CD4-positive, alpha-beta T cell (primary cell): ENCODE measurements around the gene SP2. TPM values are rescaled to one million over a fixed set of nuclear protein-coding genes. Genes with fewer than 3 reads are reported as not detected.
"Not testable (repeated sequence)": the region's sequence is repeated elsewhere in the genome, so short reads cannot be mapped to it uniquely, and the experiment has no call there.

ENCODE experiments used
- ATAC-seq: fragments of 200-7000 bp; cut with Tn5 transposase; one replicate; pipeline ENCODE4 v1.10.0; 2022; ENCODE audit warnings: mild to moderate bottlenecking; ENCODE audit not compliant: poor library complexity
- CTCF ChIA-PET: fragments of 350-600 bp; sonication (Branson Sonifier 250); formaldehyde crosslinking; loops from one replicate; lab custom pipeline; 2021; ENCODE audit warnings: antibody characterized with exemption, inconsistent platforms; lab: Charles Lee
- POLR2A ChIA-PET: fragments of 350-600 bp; sonication (Branson Sonifier 250); formaldehyde crosslinking; loops from one replicate; lab custom pipeline; 2021; ENCODE audit warnings: antibody characterized with exemption, inconsistent platforms; lab: Charles Lee
- DNase-seq, 14 experiments: peaks; one replicate each; pipeline ENCODE4 v3.0.0-alpha.2; 2013 to 2020; ENCODE audit warnings: mixed read lengths in 2 of 14
- H3K27ac ChIP-seq, 2 donors: one replicate each; pipeline versions ENCODE4 v1.5.1 to v1.7.0; 2013; ENCODE audit warnings: low read length in 2 of 2, low read depth in 1 of 2, mild to moderate bottlenecking in 1 of 2
- H3K27me3 ChIP-seq, 2 experiments: 1 replicate in 1 of 2; 2 replicates in 1 of 2; pipeline versions ENCODE4 v1.6.1 to v1.7.0; 2013; ENCODE audit warnings: low read length in 2 of 2, control low read depth in 1 of 2, mild to moderate bottlenecking in 1 of 2, moderate library complexity in 1 of 2; ENCODE audit not compliant: insufficient read depth in 2 of 2, control insufficient read depth in 1 of 2
- H3K36me3 ChIP-seq: one replicate; pipeline ENCODE4 v1.6.1; 2013; ENCODE audit warnings: low read length, control low read depth; ENCODE audit not compliant: insufficient read depth
- H3K4me1 ChIP-seq: one replicate; pipeline ENCODE4 v1.6.1; 2013; ENCODE audit warnings: low read length, control low read depth; ENCODE audit not compliant: insufficient read depth
- H3K4me3 ChIP-seq: one replicate; pipeline ENCODE4 v1.5.1; 2013; ENCODE audit warnings: mild to moderate bottlenecking, low read length, moderate library complexity
- H3K9me3 ChIP-seq, 2 experiments: 1 replicate in 1 of 2; 2 replicates in 1 of 2; pipeline versions ENCODE4 v1.6.1 to v1.7.0; 2013; ENCODE audit warnings: low read length in 2 of 2, mild to moderate bottlenecking in 2 of 2, control low read depth in 1 of 2, moderate library complexity in 1 of 2; ENCODE audit not compliant: control insufficient read depth in 1 of 2, insufficient read depth in 1 of 2
- H3K27ac Mint-ChIP-seq: one replicate; pipeline ENCODE4 v1.8.0; 2020; ENCODE audit warnings: mixed read lengths
- H3K27me3 Mint-ChIP-seq: one replicate; pipeline ENCODE4 v1.8.0; 2021; ENCODE audit warnings: mixed read lengths
- H3K36me3 Mint-ChIP-seq: one replicate; pipeline ENCODE4 v1.8.0; 2021; ENCODE audit warnings: low read depth, mixed read lengths
- H3K4me1 Mint-ChIP-seq: one replicate; pipeline ENCODE4 v1.8.0; 2021; ENCODE audit warnings: low read depth, mixed read lengths
- H3K4me3 Mint-ChIP-seq: one replicate; pipeline ENCODE4 v1.8.0; 2020; ENCODE audit warnings: mild to moderate bottlenecking, mixed read lengths
- H3K9me3 Mint-ChIP-seq: one replicate; pipeline ENCODE4 v1.8.0; 2020; ENCODE audit warnings: mixed read lengths
- CTCF ChIP-seq: fragments of 200-600 bp; IDR thresholded peaks from one replicate; pipeline ENCODE4 v1.8.0; 2022; ENCODE audit warnings: antibody characterized with exemption, mild to moderate bottlenecking
- intact Hi-C, 2 experiments: fragments of 100-400 bp; cut with DNase I in 1 of 2; cut with micrococcal nuclease in 1 of 2; formaldehyde crosslinking; loops; one replicate each; pipeline versions ENCODE4 v1.15.1 to v1.9.0; 2023 to 2025; cut with DNase I, micrococcal nuclease
- total RNA-seq, 174 experiments: library from RNA in 2 of 174; stranded (reverse) in 2 of 174; gene quantifications; one replicate each; pipeline ENCODE4 v1.2.3 and lab custom pipeline; 2021 to 2026

The SP2 gene
- total RNA-seq, 2 experiments from 2014 or later = 19.9 to 21.5 TPM

- no peaks in the 10 kb centered on the region for H3K9me3 ChIP-seq
- intact Hi-C loops = no loop called here
- H3K27ac Mint-ChIP-seq = no peak overlapping the region
- TF ChIP-seq CTCF = no peak
- no peak overlapping the region for H3K27ac ChIP-seq
- no peaks in the 10 kb centered on the region for H3K4me1 Mint-ChIP-seq
- H3K27me3 Mint-ChIP-seq = no peaks in the 10 kb centered on the region
- no peaks in the 10 kb centered on the region for H3K27me3 ChIP-seq
- ChIA-PET POLR2A (interaction anchor here (0.9 kb wide), 1 partner anchor 34 kb away, joined by 3 read pairs; no protein-coding TSS in a partner anchor), CTCF (no interaction called here)
- no peak overlapping the region for H3K4me3 ChIP-seq
- peaks cover 58% of the 10 kb centered on the region for H3K36me3 ChIP-seq
- no peaks in the 10 kb centered on the region for H3K9me3 Mint-ChIP-seq
- ATAC-seq (no peak), DNase-seq (no peak)
- H3K4me1 ChIP-seq = no peaks in the 10 kb centered on the region
- H3K4me3 Mint-ChIP-seq = no peak overlapping the region
- peaks cover 50% of the 10 kb centered on the region for H3K36me3 Mint-ChIP-seq
These were observed 33.4 kb downstream of the SP2 start for GRCh38 chr17:47929218-47930000.

GRCh38 chr17:47931848-47932247 lies 35.8 kb downstream of the SP2 start:
- H3K27ac ChIP-seq = no peak overlapping the region
- intact Hi-C loops = no loop called here
- ChIA-PET CTCF (no interaction called here), POLR2A (no interaction called here)
- H3K36me3 ChIP-seq = peaks cover 34% of the 10 kb centered on the region
- H3K4me1 Mint-ChIP-seq = no peaks in the 10 kb centered on the region
- H3K27me3 Mint-ChIP-seq = no peaks in the 10 kb centered on the region
- no peaks in the 10 kb centered on the region for H3K9me3 ChIP-seq
- H3K36me3 Mint-ChIP-seq = peaks cover 30% of the 10 kb centered on the region
- H3K4me3 ChIP-seq = no peak overlapping the region
- TF ChIP-seq CTCF = no peak
- no peak overlapping the region for H3K4me3 Mint-ChIP-seq
- H3K27me3 ChIP-seq = no peaks in the 10 kb centered on the region
- no peaks in the 10 kb centered on the region for H3K9me3 Mint-ChIP-seq
- no peaks in the 10 kb centered on the region for H3K4me1 ChIP-seq
- peak overlapping the region; percentile 15 for H3K27ac Mint-ChIP-seq
- ATAC-seq = no peak
- no peak for DNase-seq

- H3K27ac Mint-ChIP-seq = no peak overlapping the region
- intact Hi-C loops = no loop called here
These were observed 38.8 kb downstream of the SP2 start for GRCh38 chr17:47934856-47935255.

GRCh38 chr17:47935468-47935867 lies 39.4 kb downstream of the SP2 start:
- H3K27me3 Mint-ChIP-seq, H3K4me1 Mint-ChIP-seq, H3K27ac Mint-ChIP-seq, H3K4me3 Mint-ChIP-seq, H3K9me3 Mint-ChIP-seq, H3K27ac ChIP-seq, H3K36me3 ChIP-seq, H3K4me1 ChIP-seq, ATAC-seq, intact Hi-C loops, H3K4me3 ChIP-seq, DNase-seq, H3K27me3 ChIP-seq, H3K9me3 ChIP-seq: not testable (repeated sequence)
- ChIA-PET POLR2A (interaction anchor here (2.2 kb wide), 1 partner anchor 40 kb away, joined by 7 read pairs; the partner anchor contains the start of gene SP2), CTCF (interaction anchor here (0.9 to 1.4 kb wide), 2 partner anchors 15 to 35 kb away, joined by 3 to 4 read pairs; partner anchors contain the start of gene CDK5RAP3)
- H3K36me3 Mint-ChIP-seq = peaks cover 10% of the 10 kb centered on the region

More at GRCh38 chr17:47934856-47935255, 38.8 kb downstream of the SP2 start:
- ChIA-PET CTCF (interaction anchor here (0.9 kb wide), 1 partner anchor 16 kb away, joined by 3 read pairs; no protein-coding TSS in a partner anchor), POLR2A (interaction anchor here (2.2 kb wide), 1 partner anchor 39 kb away, joined by 7 read pairs; the partner anchor contains the start of gene SP2)
- Histone ChIP-seq H3K36me3 (peaks cover 11% of the 10 kb centered on the region), H3K4me1 (no peaks in the 10 kb centered on the region), H3K4me3 (no peak overlapping the region), H3K27me3 (no peaks in the 10 kb centered on the region), H3K27ac (no peak overlapping the region), H3K9me3 (no peaks in the 10 kb centered on the region)
- Mint-ChIP-seq H3K4me3 (no peak overlapping the region), H3K9me3 (no peaks in the 10 kb centered on the region), H3K36me3 (peaks cover 10% of the 10 kb centered on the region), H3K4me1 (no peaks in the 10 kb centered on the region), H3K27me3 (no peaks in the 10 kb centered on the region)
- ATAC-seq (no peak), DNase-seq (no peak)
- TF ChIP-seq CTCF = no peak
